Tibial nerve (tissue), 3 donors: ENCODE measurements around the gene MBP.

ENCODE experiments used
- POLR2A ChIP-seq, 2 donors: fragments of 450-650 bp; IDR thresholded peaks; one replicate each; pipeline ENCODE4 v1.6.1; 2017; ENCODE audit warnings: antibody characterized with exemption in 2 of 2, mild to moderate bottlenecking in 2 of 2, moderate library complexity in 2 of 2
- TF ChIP-seq, protein P1 (sequence below), 5 experiments: fragments of 200-600 bp in 3 of 5; fragments of 450-650 bp in 2 of 5; sonication (generic) in 3 of 5; IDR thresholded peaks; one replicate each; pipeline ENCODE4 v1.5.1; 2016 to 2019; ENCODE audit warnings: antibody characterized with exemption in 5 of 5, mild to moderate bottlenecking in 3 of 5, moderate library complexity in 2 of 5

DNA sequence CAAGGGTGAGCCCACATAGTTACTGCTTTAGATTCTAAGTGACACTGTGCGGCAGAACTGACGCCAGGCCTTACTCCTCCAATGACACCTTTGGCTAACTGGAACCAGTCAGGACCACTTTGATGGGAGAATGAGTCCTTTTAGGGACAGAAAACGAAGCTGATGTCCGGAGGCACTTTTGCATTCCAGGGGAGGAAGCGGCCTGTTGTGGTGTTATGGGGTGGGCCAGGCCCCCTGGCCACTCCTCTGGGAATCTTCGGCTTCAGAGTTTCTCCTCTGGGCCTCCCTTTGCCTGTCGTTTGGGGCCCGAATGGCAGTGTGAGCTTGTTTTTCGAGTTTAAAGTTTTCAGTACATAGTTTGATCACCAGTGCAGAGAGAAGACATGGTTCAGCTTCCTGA is 65.9 kb downstream of the MBP start:
- TF ChIP-seq, protein P1, sequence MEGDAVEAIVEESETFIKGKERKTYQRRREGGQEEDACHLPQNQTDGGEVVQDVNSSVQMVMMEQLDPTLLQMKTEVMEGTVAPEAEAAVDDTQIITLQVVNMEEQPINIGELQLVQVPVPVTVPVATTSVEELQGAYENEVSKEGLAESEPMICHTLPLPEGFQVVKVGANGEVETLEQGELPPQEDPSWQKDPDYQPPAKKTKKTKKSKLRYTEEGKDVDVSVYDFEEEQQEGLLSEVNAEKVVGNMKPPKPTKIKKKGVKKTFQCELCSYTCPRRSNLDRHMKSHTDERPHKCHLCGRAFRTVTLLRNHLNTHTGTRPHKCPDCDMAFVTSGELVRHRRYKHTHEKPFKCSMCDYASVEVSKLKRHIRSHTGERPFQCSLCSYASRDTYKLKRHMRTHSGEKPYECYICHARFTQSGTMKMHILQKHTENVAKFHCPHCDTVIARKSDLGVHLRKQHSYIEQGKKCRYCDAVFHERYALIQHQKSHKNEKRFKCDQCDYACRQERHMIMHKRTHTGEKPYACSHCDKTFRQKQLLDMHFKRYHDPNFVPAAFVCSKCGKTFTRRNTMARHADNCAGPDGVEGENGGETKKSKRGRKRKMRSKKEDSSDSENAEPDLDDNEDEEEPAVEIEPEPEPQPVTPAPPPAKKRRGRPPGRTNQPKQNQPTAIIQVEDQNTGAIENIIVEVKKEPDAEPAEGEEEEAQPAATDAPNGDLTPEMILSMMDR (IDR thresholded peaks at IDR 0.05), result no peak
- no peak for TF ChIP-seq POLR2A (IDR thresholded peaks at IDR 0.05)
